ENCODE results near the gene MARCKSL1. TPM values are rescaled to one million over a fixed set of nuclear protein-coding genes. Genes with fewer than 3 reads are reported as not detected.

The MARCKSL1 gene
- total RNA-seq, 4 donors from 2014 or later = 4.4 to 6.1 (median 5.1) TPM

- Histone ChIP-seq H3K27me3 (no peaks in the 10 kb centered on the region), H3K4me1 (peaks cover 16 to 53% (median 34%) of the 10 kb centered on the region in 3 donors), H3K36me3 (no peaks in the 10 kb centered on the region), H3K27ac (peak overlapping the region in 3 of 4 donors; percentile 17 to 90 (median 76)), H3K9me3 (no peaks in the 10 kb centered on the region), H3K4me3 (no peak overlapping the region)
- TF ChIP-seq POLR2A (IDR thresholded peaks at IDR 0.05) (no peak), CTCF (IDR thresholded peaks at IDR 0.05) (no peak)
- WGBS, 2 donors = 20 to 35% methylated on average over 1 to 2 of the region's 2 CpGs
- DNase-seq = no peak
- intact Hi-C loops (cut with DNase I) = no loop called here
These were observed 17.4 kb upstream of the MARCKSL1 start for GRCh38 chr1:32353431-32353830.

GRCh38 chr1:32352831-32353383, 16.9 kb upstream of the MARCKSL1 start:
- no peaks in the 10 kb centered on the region for H3K27me3 ChIP-seq
- WGBS, 2 donors = 53 to 58% methylated on average over 2 of the region's 2 CpGs
- TF ChIP-seq CTCF (IDR thresholded peaks at IDR 0.05) = no peak
- TF ChIP-seq POLR2A (IDR thresholded peaks at IDR 0.05) = no peak
- DNase-seq = no peak
- H3K4me1 ChIP-seq = peaks cover 16 to 58% (median 34%) of the 10 kb centered on the region in 3 donors
- no peaks in the 10 kb centered on the region for H3K9me3 ChIP-seq
- no peaks in the 10 kb centered on the region for H3K36me3 ChIP-seq
- intact Hi-C loops (cut with DNase I) = no loop called here
- H3K4me3 ChIP-seq = no peak overlapping the region
- peak overlapping the region in 2 of 4 donors; percentile 17 to 90 for H3K27ac ChIP-seq

GRCh38 chr1:32352239-32352745, 16.3 kb upstream of the MARCKSL1 start:
- Histone ChIP-seq H3K9me3 (no peaks in the 10 kb centered on the region), H3K27ac (peak overlapping the region; percentile 81 to 93 (median 90)), H3K27me3 (no peaks in the 10 kb centered on the region), H3K4me3 (peak overlapping the region; percentile 58 to 81 (median 71)), H3K4me1 (peaks cover 16 to 58% (median 34%) of the 10 kb centered on the region in 3 donors), H3K36me3 (no peaks in the 10 kb centered on the region)
- intact Hi-C loops (cut with DNase I) = no loop called here
- DNase-seq = no peak
- WGBS, 2 donors = 77 to 87% methylated on average over 3 to 4 of the region's 8 CpGs
- TF ChIP-seq CTCF (IDR thresholded peaks at IDR 0.05) (peak in 1 of 6 experiments; percentile 3), POLR2A (IDR thresholded peaks at IDR 0.05) (no peak)

GRCh38 chr1:32351399-32352238, 15.6 kb upstream of the MARCKSL1 start:
- peaks cover 16 to 58% (median 34%) of the 10 kb centered on the region in 3 donors for H3K4me1 ChIP-seq
- peak; percentile 37 for DNase-seq
- intact Hi-C loops (cut with DNase I) = no loop called here
- no peaks in the 10 kb centered on the region for H3K27me3 ChIP-seq
- peak overlapping the region; percentile 58 to 81 (median 71) for H3K4me3 ChIP-seq
- no peaks in the 10 kb centered on the region for H3K36me3 ChIP-seq
- H3K9me3 ChIP-seq = no peaks in the 10 kb centered on the region
- H3K27ac ChIP-seq = peak overlapping the region; percentile 81 to 93 (median 90)
- TF ChIP-seq CTCF (IDR thresholded peaks at IDR 0.05) (peak in 2 of 6 experiments; percentile 6 to 12), POLR2A (IDR thresholded peaks at IDR 0.05) (peak in 2 of 4 donors; percentile 83 to 84)
- 1 to 27% methylated on average over 3 to 22 of the region's 75 CpGs for WGBS, 2 donors

Data from esophagus squamous epithelium (tissue), 5 donors.